Measurements from ENCODE around the gene INO80.

INO80 gene

DNA sequence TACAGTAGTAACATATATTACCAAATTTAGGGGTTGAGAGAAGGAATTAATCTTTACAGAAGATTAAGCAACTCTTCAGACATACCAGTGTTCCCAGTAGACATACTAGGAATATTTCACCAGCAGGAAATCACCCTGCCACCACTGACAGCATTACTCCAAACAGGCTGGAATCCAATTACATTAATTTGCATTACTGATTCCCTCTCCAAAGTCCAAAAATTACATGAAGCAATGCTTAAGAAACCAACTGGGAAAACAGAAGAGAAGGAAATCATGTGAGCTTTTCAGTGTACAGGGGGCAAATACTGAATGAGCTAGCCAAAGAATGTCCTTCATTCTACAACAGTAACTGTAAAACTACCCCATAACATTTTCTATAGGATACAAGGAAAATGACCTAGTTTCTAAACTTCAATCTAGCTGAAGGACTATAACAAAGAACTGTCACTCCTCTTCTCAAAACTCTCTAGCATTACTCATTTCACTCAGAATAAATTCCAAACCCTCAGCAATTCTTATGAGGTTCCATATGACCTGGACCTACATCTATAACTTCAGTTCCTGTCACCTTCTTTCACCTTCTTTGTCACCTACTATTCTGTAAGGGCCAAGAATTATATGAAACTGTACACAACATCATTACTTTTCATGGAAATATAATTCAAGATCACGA is 72.7 kb downstream of the INO80 start:
- DNase-seq = no peak

DNA sequence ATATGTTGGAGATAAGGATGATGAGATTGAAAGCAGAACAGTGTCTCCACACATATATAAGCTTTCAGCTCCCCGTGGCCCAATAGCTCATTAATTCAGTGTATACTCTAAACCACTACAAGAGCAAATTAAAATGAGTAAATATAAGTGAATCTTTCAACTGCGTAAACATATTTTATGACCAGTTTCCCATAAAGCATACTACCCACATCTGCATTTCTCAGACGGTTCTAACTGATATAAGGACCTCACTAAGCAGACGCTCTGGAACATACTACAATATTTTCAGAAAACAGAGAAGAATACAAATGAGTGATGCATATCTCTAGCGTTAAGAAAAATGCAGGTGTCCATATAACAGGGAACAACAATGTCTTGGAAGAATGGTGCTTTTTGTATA is 73.2 kb downstream of the INO80 start:
- no peak for DNase-seq

DNA sequence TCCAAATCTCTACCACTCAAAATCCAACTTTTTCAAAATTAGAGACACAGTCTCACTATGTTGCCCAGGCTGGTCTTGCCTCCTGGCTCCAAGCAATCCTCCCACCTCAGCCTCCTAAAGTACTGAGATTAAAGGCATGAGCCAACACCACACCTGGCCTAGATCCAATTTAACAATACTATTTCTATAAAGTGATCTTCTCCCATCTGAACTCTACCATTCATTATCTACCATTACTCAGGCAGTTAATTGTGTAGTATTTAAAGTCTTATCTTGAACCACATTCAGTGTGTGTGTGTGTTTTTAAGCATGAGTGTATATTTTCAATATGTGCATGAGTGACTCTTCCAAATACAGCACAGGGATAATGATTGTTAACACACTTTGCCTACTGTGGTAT is 77.0 kb downstream of the INO80 start:
- DNase-seq = no peak

DNA sequence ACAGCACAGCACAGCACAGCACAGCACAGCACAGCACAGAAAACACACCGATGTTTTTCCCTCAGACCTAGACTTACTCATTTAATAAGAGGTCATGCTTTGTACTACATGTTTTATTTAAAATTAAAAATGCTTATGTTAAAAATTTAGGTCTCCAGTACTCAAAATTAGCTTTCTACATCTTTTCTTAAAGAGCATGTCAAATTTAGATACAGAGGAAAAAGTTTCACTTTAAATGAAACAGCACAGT is 84.1 kb downstream of the INO80 start:
- no peak for DNase-seq

DNA sequence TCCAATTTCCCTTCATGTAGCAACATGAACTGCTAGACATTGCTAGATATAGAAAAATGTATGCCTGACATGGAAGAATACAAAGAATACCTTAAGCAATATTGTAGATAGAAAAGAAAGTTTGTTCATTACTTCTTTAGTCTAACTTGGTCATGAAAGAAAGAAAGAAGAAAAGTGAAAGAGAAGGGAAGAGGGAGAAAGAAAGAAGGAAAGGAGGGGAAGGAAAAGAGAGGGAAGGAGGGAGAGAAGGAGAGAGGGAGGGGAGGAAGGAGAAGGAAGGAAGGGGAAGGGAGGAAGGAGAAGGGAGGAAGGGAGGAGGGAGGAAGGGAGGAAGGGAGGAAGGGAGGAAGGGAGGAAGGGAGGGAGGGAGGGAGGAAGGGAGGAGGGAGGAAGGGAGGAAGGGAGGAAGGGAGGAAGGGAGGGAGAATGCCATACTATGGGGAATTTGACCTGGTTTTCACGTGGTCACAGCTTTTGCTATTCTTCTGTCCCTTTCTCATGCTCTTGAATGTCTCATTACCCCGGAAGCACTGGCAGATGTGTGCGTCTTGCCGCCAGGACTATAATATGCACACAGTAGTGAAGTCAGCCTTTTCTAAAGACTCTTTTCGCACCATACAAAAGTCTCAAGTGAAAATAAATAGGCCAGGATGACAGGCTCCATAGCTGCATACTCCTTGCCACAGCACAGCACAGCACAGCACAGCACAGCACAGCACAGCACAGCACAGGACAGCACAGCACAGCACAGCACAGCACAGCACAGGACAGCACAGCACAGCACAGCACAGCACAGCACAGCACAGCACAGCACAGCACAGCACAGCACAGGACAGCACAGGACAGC is 84.6 kb downstream of the INO80 start:
- DNase-seq = no peak

DNA sequence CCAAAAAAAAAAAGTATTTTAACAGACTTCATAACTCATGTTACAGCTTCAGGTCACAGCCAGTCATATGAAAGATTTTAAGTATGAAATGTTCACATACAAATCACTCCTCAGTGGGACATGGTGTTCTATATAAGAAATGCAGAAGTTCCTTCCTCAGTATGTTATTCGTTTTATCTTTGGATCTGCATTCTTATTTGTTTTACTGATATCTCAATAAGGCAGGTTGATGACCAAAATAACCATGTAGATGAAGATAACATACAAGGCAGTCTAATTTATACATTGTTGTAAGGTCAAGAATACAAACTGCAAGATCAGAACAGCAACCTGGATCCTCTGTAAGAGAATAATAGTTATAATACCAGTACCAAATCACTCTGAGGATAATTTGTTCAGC is 87.2 kb downstream of the INO80 start:
- DNase-seq = no peak

DNA sequence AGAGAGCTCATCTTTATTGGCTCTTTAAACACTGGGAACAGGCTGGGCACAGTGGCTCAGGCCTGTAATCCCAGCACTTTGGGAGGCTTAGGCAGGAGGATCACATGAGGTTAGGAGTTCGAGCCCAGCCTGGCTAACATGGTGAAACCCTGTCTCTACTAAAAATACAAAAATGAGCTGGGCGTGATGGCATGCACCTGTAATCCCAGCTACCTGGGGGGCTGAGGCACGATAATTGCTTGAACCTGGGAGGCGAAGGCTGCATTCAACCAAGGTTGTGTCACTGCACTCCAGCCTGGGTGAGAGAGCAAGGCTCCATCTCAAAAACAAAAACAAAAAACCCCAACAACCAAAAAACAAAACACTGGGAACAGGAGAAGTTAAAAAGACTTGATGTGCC is 90.7 kb downstream of the INO80 start:
- DNase-seq = no peak

DNA sequence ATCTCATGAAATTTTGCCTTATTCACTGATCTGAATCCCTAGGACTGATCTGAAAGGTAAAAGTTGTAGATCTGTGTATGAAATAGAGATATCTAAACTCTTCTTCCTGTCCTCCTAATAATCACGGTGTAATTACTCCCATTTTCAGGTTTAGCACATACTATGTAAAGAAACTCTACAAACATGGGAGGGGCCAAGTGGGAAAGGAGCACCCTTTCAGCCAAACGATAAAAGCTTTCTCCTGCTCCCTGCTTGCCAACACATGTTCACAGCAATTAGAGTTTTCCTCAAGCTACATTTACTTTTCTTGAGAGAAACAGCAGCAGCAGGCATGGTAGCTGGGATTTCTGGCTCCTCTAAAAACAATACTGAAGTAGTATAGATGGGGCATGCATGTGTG is 91.2 kb downstream of the INO80 start:
- DNase-seq = no peak

DNA sequence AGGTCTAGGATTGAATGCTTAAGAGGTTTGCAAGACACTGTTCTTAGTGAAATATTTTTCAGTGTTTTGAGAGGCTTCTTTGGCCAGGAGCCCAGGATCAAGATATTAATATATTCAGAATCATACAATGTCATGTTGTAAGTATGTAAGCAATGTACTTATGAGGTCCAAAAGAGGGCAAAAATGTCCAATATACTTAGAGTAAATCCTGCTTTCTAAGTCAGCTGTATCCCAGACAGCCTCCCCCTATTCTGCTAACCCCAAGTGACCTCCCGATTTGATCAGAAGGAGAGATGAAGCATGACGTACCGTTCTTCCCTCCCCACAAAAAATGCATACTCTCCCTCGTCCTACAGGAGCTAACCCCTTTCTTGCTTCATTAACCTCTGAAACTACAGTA is 91.9 kb downstream of the INO80 start:
- no peak for DNase-seq

DNA sequence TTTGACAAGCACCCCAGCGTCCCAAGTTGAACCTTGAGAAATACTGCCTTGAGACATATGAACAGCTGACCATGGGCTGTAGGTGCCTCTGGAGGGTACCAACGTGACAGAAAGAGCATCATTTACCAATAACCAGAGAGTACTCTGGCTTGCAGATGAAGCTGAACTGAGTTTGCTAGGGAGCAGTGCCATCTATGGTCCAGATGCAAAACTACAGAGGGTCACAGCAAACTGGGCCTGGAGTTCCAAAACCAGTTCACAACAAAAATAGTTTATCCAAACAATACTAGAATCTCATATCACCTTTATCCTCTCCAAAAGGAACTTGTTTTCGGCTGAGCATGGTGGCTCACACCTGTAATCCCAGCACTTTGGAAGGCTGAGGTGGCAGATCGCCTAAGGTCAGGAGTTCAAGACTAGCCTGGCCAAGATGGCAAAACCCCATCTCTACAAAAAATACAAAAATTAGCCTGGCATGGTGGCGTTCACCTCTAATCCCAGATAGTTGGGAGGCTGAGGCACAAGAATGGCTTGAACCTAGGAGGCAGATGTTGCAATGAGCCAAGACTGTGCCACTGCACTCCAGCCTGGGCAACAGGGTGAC is 93.5 kb downstream of the INO80 start:
- peak; percentile 49 for DNase-seq

DNA sequence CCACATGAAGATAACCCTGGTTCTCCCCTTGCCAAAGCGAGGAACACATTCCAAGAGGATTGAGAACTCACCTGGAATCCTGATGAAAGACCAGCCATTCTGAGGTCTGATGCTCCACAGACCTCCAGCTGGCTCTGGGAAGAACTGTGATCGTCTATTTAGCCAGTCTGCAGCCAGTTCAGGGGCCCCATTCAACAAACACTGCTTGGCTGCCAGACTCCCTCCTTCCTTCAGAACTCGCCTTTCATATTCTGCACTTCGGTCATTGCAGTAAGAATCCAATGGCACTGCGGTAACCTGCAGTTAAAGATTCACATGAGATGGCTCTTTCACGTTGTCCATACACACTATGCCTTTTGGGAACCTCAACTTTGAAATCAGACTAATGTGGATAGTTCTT is 95.3 kb downstream of the INO80 start:
- DNase-seq = no peak

DNA sequence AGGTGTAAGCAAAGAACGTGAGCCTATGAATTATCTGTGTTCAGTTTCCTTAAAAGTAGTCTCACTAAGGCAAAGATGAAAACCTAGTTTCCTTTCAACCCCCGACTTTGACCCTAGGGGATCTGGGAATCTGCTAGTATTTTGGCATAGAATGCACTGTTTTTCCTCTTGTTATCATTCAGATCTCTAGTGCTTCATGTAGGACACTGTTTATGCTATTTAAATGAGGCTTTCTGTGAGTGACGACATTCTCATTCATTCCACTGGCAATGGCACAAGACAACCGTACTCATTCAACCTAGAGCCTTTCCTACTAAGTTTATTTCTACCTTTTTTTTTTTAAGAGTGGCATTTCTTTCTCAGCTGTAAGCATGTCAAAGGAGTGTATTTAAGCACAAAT is 95.8 kb downstream of the INO80 start:
- DNase-seq = no peak

DNA sequence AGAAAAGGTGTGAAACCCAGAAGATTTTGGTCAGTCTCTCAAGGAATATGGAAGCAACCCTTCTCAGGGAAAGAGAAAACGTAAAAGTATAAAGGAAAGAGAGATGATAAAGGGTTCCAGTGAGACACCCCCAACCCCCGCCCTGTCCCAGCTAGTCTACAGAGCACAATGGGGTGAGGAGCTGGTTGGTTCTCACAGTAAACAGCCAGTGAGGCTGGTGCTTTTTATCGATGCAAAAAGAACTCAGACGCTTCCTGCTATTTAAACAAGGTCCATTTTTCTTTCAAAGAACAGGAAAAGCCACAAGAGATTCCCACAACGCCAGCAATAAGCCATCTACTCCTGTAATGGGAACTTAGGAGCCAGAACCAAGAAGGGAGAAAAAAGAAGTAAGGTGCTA is 96.9 kb downstream of the INO80 start:
- DNase-seq = no peak

DNA sequence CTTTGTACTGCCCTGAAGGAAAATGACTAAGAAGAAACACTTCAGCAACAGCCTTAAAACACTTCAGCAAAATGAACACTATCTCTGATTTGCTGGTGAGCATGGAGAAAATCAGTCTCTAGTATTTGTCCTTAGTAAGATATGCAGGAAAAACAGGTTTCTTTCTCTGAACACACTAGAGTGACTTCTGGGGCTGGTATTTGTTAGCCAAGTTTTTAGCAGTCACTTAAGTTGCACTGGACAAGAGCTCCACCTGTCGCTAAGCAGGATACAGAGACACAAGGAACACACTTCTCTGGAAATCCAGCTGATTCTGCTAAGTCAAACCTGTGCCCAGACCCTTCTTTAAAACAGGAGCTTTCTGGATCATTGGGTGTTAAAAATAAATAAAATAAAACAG is 97.5 kb downstream of the INO80 start:
- no peak for DNase-seq

DNA sequence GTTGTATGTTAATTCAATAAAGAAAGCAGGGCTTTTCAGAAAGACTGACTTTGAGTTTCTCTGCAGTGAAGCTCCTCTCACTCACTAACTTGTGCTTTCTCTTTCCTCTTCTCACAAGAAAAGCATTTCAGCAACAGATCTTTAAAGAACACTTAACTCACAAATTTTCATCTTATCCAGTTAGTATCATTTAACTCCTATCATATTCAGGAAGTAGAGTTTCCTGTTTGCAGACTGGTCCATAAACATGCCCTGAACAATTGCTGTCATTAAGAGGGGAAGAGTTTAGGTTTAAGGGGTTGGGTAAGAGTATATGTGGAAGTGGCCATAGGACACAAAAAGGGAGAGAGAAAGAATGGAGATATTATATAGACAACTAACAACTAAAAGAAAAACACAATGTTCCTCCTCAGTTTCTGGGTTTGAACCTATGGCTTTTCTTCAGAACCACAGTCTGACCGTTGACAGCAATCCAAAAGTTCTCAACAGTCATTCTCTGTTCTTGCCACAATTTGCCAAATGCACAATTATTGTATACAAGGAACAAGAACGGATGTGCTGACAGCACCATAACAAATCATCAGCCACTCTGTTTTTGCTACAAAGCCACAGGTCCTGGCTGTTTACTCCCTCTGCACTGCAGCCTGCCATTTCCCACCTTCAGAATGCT is 98.9 kb downstream of the INO80 start:
- no peak for DNase-seq

DNA sequence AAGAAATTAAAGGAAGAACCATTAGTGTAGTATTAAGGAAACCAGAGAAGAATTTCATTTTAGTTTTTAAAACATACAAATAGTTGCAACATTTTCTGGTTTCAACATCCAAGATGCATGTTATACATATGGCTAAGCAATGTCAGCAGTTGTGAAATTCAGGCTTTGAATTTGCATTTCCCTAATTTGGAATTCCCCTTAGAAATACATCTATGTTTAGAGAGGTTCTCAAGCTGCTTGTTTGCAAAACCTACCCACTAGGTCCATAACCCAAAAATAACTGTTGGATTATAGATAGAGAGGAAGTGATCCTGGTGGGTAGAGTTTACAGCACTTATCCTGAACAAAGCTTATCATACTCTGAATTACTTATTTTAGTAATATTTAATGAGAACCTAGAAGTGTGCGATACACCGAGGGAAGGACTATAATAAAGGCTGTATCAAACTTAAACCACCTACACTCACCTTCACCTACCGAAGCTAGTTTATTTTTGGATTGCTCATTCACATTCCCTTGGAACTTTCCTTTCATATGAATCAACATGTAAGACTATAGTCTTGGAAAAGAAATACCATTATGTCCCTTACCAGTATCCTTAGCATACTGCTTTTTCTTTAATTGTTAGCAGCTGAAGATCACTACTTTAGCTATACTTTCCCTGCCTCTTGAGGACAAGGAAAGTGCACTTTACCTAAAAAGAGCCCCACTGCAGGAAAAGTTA is 102.2 kb downstream of the INO80 start:
- no peak for DNase-seq

DNA sequence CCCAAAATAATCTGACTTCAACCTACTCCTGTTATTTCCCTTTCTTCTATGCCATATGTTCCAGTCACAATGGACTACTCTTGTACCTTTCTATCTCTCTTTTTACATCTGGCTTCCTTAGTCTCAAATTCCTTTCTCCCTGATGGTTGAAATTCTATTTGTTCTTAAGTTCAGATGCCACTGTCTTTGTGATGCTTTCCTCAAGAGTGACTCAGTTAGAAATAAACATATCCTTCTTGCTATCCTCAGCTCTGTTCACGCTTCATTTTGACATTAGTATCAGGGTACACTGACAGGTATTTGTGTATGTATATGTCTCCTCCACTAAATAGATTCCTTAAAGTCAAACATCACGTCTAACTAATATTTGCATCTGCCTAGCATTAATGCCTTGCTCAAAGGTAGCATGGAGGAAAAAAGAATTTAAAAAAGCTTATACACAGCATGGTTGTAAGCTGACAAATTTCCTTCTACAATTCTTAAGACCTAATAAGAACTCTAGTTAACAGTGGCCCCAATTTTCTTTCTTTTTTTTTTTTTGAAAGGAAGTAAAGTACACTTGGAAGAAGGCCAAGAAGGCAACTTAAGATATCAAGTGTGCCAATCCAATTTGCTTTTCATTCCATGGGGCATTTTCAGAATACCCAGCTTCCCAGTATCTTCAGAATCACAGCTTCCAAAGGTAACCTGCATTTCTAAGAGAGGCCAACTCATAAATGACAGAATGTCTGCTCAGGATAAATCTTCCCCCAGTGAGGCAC is 104.8 kb downstream of the INO80 start:
- DNase-seq = no peak

DNA sequence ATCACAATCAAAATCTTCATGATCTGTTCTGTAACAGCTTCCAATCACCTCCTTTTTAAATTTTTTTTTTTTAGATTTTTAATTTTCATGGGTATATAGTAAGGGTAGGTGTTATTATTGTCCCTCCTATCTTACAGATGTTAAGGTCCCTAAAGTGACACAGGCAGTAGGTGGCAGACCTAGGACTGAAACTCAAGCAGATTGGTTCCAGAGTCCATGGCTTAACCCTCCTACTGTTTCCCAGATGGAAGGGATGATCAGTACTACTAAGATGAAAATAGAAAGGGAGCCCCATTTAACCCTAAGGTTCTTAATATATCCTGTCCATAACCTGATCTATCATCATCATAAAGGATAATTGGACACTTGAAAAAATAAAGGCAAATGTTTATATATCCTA is 105.7 kb downstream of the INO80 start:
- DNase-seq = no peak

DNA sequence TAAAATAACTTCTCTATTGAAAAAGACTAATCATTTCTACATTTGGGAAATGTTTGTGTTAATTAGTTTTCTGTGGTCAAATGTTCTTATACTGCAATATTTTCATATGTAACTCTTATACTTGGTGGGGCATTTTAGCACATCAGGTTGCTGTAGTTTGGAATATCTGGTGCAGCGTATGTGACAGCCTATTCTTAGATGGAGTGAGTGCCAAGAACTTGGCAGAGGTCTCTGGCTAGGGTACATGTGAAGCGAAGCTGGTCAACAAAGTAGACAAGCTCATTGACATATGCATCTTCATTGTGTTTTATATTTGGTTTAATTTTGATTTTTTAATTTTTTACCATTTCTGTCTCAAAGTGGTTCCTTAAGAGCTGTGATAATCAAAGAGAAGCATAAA is 109.6 kb downstream of the INO80 start:
- DNase-seq = no peak

DNA sequence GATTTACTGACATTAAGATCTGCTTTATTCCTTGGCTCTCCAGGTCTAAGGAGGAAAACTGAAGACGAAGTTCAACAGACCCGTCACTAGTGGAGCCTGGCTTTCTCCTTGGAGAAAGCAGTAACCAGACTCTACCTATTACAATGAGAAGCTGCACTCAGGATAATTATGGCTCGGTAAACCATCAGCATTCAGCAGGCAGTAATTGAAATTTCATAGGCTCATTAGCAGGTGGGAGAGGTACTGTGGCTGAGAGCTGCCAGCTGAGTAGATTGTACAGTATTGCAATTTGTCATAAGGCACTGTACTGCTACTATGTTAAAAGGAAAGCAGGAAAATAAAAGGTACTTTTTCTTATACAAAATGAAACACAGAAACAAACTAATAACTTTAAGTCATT is 111.6 kb downstream of the INO80 start:
- DNase-seq = no peak

DNA sequence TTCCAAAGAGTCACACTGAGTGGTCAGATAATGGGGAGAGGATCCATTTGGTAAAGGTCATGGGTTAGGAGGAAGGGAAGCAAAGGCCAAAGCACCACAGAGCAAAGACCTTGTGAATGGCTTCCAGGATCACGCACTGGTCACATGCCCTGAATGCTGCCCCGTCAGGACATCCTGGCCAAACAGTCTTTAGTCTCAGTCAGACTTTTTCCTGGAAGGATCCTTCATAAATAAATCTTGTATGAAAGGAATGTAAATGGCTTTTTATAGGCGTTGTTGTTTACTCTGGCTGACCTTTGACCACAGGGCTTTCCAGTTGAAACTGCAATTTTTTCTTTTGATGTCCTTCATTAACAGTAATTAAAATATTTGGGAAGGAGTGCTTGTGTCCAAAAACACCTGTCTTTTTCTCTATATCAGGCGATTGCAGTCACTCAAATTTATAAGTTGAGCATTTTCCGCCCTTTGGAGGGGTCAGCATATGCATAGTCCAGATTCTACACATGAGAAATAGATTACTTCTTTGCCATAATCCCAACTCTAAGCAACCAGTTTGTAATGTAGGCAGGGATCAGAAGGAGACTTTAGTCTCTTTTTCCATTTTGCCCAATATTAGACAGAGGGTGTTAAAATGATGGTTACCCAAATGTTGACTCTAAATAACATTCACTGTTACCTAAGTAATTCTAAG is 114.4 kb downstream of the INO80 start:
- DNase-seq = no peak

DNA sequence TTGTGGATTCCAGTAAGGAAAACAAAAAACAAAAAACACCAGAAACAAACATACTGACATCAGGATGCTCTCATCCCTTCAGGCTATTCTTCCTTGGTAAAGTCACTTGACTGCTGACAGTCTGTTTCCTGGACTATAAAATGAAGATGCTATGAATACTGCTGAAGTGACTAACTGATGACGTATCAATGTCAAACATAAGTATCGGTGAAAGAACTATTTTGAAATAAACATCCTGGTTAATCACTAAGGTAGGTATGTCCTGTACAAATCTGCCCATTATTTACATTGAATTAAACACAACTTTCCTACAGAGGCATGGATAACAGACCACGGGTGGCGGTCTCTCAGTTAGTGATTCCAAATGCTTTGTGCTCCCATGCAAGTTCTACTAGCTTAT is 116.9 kb downstream of the INO80 start:
- DNase-seq = no peak

Data from activated CD4-positive, alpha-beta T cell treated with anti-CD3 and anti-CD28 coated beads, Interleukin-2, Interleukin-6, amounts not matched to agents 100 ng/mL and 50 ng/mL, durations not matched to agents 16 hours and 8 hours (primary cell).